Right cardiac atrium (tissue), 5 donors: ENCODE data around the gene SKIC2. TPM values are rescaled to one million over a fixed set of nuclear protein-coding genes. Genes with fewer than 3 reads are reported as not detected.
A peak's percentile ranks its signal among the peaks of the same experiment; 100 is the strongest.
"Not testable (repeated sequence)": the region's sequence is repeated elsewhere in the genome, so short reads cannot be mapped to it uniquely, and the experiment has no call there.

Experiments used
- ATAC-seq, 2 donors: fragments of 200-7000 bp; cut with Tn5 transposase; one replicate each; pipeline versions ENCODE4 v1.8.0 to v1.9.1; 2020; ENCODE audit warnings: moderate library complexity in 2 of 2, mild to moderate bottlenecking in 1 of 2
- DNase-seq, 3 donors: peaks; one replicate each; pipeline ENCODE4 v3.0.0-alpha.2; 2020
- H3K27ac ChIP-seq: one replicate; pipeline ENCODE4 v1.5.1; 2013; ENCODE audit warnings: mild to moderate bottlenecking, low read length, control low read depth, moderate library complexity
- H3K27me3 ChIP-seq: one replicate; pipeline ENCODE4 v1.6.1; 2013; ENCODE audit not compliant: control insufficient read depth, insufficient read depth
- H3K4me1 ChIP-seq: one replicate; pipeline ENCODE4 v1.6.1; 2013; ENCODE audit warnings: low read length; ENCODE audit not compliant: control insufficient read depth, insufficient read depth
- H3K4me3 ChIP-seq: one replicate; pipeline ENCODE4 v1.5.1; 2013; ENCODE audit warnings: low read length, control low read depth
- H3K9me3 ChIP-seq: one replicate; pipeline ENCODE4 v1.6.1; 2013; ENCODE audit warnings: low read length; ENCODE audit not compliant: control insufficient read depth
- WGBS: extraction: QIAGEN DNeasy Blood & Tissue Kit; methylation state at CpG from one replicate; pipeline ENCODE4 v1.1.7; 2013; 5-methylcytosine and 5-hydroxymethylcytosine counted together
- intact Hi-C, 4 donors: fragments of 100-400 bp; cut with DNase I; formaldehyde crosslinking; loops; one replicate each; pipeline versions ENCODE4 v1.11.0 to v1.14.0; 2022 to 2023
- polyA plus RNA-seq: library from polyadenylated mRNA; stranded (reverse); fragments of 200-250 nt; gene quantifications from one replicate; pipeline ENCODE4 v1.2.3, GENCODE V29; 2013
- total RNA-seq, 4 donors: library from RNA; stranded (reverse); fragmentation: NEBNext Ultra II Directional; extraction: Animal tissue kit (Norgen Biotek cat#: 25700); gene quantifications; one replicate each; pipeline ENCODE4 v1.2.1, GENCODE V29; 2021
- donor health status: healthy with polysubstance abuse.
- donor health status: DM: no; HTN: yes; CAD: no.
- donor health status: DM: no; HTN: no; CAD: no.
- donor health status: DM: no; HTN: yes; CAD: no; lungs with severe emphysema.
- donor health status: DM: yes; HTN: yes; CAD: no.

SKIC2 gene
- total and polyA plus RNA-seq, 5 donors, result 28.9 to 43.1 (median 36.8) TPM

- H3K27ac ChIP-seq, DNase-seq, intact Hi-C loops, H3K9me3 ChIP-seq, H3K4me3 ChIP-seq, H3K4me1 ChIP-seq, H3K27me3 ChIP-seq, ATAC-seq: not testable (repeated sequence)
- WGBS, result 77% methylated on average over 8 of the region's 8 CpGs
These were observed 47.1 kb downstream of the SKIC2 start for GRCh38 chr6:32005991-32006529.

- H3K9me3 ChIP-seq, H3K4me1 ChIP-seq, ATAC-seq, H3K27me3 ChIP-seq, H3K27ac ChIP-seq, intact Hi-C loops, H3K4me3 ChIP-seq: not testable (repeated sequence)
- DNase-seq, result peak in 1 of 3 donors; percentile 11
- WGBS, result 66% methylated on average over 12 of the region's 12 CpGs
These were observed 48.1 kb downstream of the SKIC2 start for GRCh38 chr6:32007086-32007485.

GRCh38 chr6:32008037-32008436 lies 49.1 kb downstream of the SKIC2 start:
- H3K27ac ChIP-seq, intact Hi-C loops, H3K27me3 ChIP-seq, ATAC-seq, H3K4me3 ChIP-seq, H3K9me3 ChIP-seq, H3K4me1 ChIP-seq: not testable (repeated sequence)
- WGBS, result no CpG with 5 or more reads among the region's 24 CpGs
- peak in 1 of 3 donors; percentile 25 for DNase-seq

- WGBS, result 61% methylated on average over 7 of the region's 12 CpGs
- H3K4me3 ChIP-seq, ATAC-seq, H3K9me3 ChIP-seq, H3K4me1 ChIP-seq, intact Hi-C loops, DNase-seq, H3K27me3 ChIP-seq, H3K27ac ChIP-seq: not testable (repeated sequence)
These were observed 49.6 kb downstream of the SKIC2 start for GRCh38 chr6:32008616-32009015.

- ATAC-seq, H3K4me1 ChIP-seq, H3K9me3 ChIP-seq, H3K27ac ChIP-seq, H3K27me3 ChIP-seq, intact Hi-C loops, H3K4me3 ChIP-seq: not testable (repeated sequence)
- 83% methylated on average over 10 of the region's 12 CpGs for whole genome bisulfite sequencing
- peak in 1 of 3 donors; percentile 20 for DNase-seq
These were observed 50.6 kb downstream of the SKIC2 start for GRCh38 chr6:32009537-32009936.

- WGBS, result 75% methylated on average over 15 of the region's 27 CpGs
- H3K4me1 ChIP-seq, H3K9me3 ChIP-seq, H3K27me3 ChIP-seq, intact Hi-C loops, ATAC-seq, H3K4me3 ChIP-seq, H3K27ac ChIP-seq: not testable (repeated sequence)
- peak in 2 of 3 donors; percentile 28 to 47 for DNase-seq
These were observed 52.0 kb downstream of the SKIC2 start for GRCh38 chr6:32010856-32011530.

- intact Hi-C loops, H3K27me3 ChIP-seq, H3K4me1 ChIP-seq, H3K9me3 ChIP-seq, H3K27ac ChIP-seq, H3K4me3 ChIP-seq: not testable (repeated sequence)
- ATAC-seq, result peak; percentile 45 to 48
- WGBS, result 73% methylated on average over 17 of the region's 17 CpGs
- peak; percentile 51 to 71 (median 64) for DNase-seq
These were observed 54.1 kb downstream of the SKIC2 start for GRCh38 chr6:32012941-32013617.

GRCh38 chr6:32013738-32014137 lies 54.8 kb downstream of the SKIC2 start:
- intact Hi-C loops, H3K9me3 ChIP-seq, DNase-seq, H3K27ac ChIP-seq, ATAC-seq, H3K4me3 ChIP-seq, H3K4me1 ChIP-seq, H3K27me3 ChIP-seq: not testable (repeated sequence)
- no CpG with 5 or more reads among the region's 5 CpGs for WGBS

- WGBS, result no CpG with 5 or more reads among the region's 6 CpGs
- H3K4me3 ChIP-seq, H3K9me3 ChIP-seq, intact Hi-C loops, H3K27me3 ChIP-seq, H3K27ac ChIP-seq, H3K4me1 ChIP-seq, DNase-seq: not testable (repeated sequence)
- ATAC-seq, result peak; percentile 53 to 54
These were observed 55.6 kb downstream of the SKIC2 start, which contains the start of gene C4B for GRCh38 chr6:32014547-32014946. Gene C4B, plus strand, starts transcription at chr6:32014795. Its CDS starts 51 bp downstream, at chr6:32014846.
